Upper lobe of right lung (tissue), 1 donor: Measurements from ENCODE around the gene RTP3. TPM values are rescaled to one million over a fixed set of nuclear protein-coding genes. Genes with fewer than 3 reads are reported as not detected.

Experiments
- ATAC-seq: fragments of 200-7000 bp; cut with Tn5 transposase; one replicate; pipeline ENCODE4 v1.9.1; 2020; ENCODE audit warnings: mild to moderate bottlenecking, moderate library complexity
- DNase-seq: peaks from one replicate; pipeline ENCODE4 v3.0.0-alpha.2; 2020
- H3K27ac ChIP-seq: fragments of 200-600 bp; one replicate; pipeline ENCODE4 v1.8.0; 2022
- H3K27me3 ChIP-seq: fragments of 200-600 bp; one replicate; pipeline ENCODE4 v1.8.0; 2022; ENCODE audit warnings: mild to moderate bottlenecking
- H3K36me3 ChIP-seq: fragments of 200-600 bp; one replicate; pipeline ENCODE4 v1.8.0; 2022
- H3K4me1 ChIP-seq: fragments of 200-600 bp; one replicate; pipeline ENCODE4 v1.8.0; 2022
- H3K4me3 ChIP-seq: fragments of 200-600 bp; one replicate; pipeline ENCODE4 v1.8.0; 2022; ENCODE audit warnings: mild to moderate bottlenecking
- H3K9me3 ChIP-seq: fragments of 200-600 bp; one replicate; pipeline ENCODE4 v1.8.0; 2022
- intact Hi-C: fragments of 100-400 bp; cut with DNase I; formaldehyde crosslinking; loops from one replicate; pipeline ENCODE4 v1.11.0; 2022
- total RNA-seq: library from RNA; stranded (reverse); fragmentation: NEBNext Ultra II Directional; extraction: Animal tissue kit (Norgen Biotek cat#: 25700); gene quantifications from one replicate; pipeline ENCODE4 v1.2.1, GENCODE V29; 2021
- TF ChIP-seq, protein P1 (sequence below): fragments of 200-600 bp; IDR thresholded peaks from one replicate; pipeline ENCODE4 v1.8.0; 2022; ENCODE audit warnings: antibody characterized with exemption
- donor health status: DM: no; HTN: yes; CAD: no; lungs with severe emphysema.

Gene RTP3
- total RNA-seq, 1 donor from 2014 or later: not detected

DNA sequence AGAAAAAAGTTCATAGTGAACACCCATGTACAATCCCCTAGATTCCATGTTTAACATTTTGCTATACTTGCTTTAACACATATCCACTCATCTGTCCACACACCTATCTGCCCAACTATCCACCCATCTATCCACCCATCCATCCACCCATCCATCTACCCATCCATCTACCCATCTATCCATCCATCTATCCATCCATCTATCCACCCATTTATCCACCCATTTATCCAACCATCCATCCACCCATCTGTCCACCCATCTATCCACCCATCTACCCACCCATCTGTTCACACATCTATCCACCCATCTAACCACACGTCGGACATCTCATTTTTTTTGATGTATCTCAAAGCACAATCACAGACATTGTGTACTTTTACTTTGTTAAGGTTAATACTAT lies 25.8 kb downstream of the RTP3 start:
- ATAC-seq: no peak
- TF ChIP-seq, protein P1, sequence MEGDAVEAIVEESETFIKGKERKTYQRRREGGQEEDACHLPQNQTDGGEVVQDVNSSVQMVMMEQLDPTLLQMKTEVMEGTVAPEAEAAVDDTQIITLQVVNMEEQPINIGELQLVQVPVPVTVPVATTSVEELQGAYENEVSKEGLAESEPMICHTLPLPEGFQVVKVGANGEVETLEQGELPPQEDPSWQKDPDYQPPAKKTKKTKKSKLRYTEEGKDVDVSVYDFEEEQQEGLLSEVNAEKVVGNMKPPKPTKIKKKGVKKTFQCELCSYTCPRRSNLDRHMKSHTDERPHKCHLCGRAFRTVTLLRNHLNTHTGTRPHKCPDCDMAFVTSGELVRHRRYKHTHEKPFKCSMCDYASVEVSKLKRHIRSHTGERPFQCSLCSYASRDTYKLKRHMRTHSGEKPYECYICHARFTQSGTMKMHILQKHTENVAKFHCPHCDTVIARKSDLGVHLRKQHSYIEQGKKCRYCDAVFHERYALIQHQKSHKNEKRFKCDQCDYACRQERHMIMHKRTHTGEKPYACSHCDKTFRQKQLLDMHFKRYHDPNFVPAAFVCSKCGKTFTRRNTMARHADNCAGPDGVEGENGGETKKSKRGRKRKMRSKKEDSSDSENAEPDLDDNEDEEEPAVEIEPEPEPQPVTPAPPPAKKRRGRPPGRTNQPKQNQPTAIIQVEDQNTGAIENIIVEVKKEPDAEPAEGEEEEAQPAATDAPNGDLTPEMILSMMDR: no peak
- Histone ChIP-seq H3K9me3 (no peaks in the 10 kb centered on the region), H3K36me3 (no peaks in the 10 kb centered on the region), H3K4me3 (no peak overlapping the region), H3K27me3 (no peaks in the 10 kb centered on the region), H3K4me1 (no peaks in the 10 kb centered on the region), H3K27ac (no peak overlapping the region)
- intact Hi-C loops: no loop called here
- DNase-seq: no peak

DNA sequence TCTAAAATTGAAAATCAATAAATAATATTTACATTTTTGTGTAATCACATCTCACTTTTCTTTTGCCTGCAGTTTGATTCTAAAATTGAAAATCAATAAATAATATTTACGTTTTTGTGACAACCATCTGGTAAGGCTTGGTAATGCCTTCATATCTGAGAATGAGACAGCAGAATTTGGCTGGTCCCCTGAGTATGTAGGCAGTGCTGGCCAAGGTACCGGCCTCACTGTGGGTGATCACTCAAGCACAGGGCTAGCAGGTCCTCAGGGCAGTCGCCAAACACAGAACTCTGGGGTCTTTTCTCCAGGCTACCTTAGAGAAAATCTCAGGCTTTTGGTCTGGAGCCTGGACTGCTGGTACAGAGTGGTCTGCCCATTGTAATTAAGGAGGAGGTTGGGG lies 26.2 kb downstream of the RTP3 start:
- intact Hi-C loops: no loop called here
- Histone ChIP-seq H3K9me3 (no peaks in the 10 kb centered on the region), H3K27me3 (no peaks in the 10 kb centered on the region), H3K4me1 (no peaks in the 10 kb centered on the region), H3K27ac (no peak overlapping the region), H3K36me3 (no peaks in the 10 kb centered on the region), H3K4me3 (no peak overlapping the region)
- TF ChIP-seq, protein P1: no peak
- ATAC-seq: no peak
- no peak for DNase-seq

DNA sequence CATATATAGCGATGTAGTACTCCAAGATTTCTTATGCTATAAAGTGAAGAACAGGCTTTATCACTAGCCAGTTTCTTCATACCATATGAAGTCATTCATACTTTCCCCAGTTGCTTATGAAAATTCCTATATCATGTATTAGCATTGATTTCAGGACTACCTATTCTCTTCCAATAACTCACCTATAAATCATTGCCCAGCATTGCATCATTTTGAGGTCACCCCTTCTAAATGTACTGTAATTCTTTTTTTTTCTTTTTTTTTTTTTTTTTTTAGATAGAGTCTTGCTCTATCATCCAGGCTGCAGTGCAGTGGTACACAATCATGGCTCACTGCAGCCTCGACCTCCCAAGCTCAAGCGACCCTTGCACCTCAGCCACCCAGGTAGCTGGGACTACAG lies 27.1 kb downstream of the RTP3 start:
- no peaks in the 10 kb centered on the region for H3K4me1 ChIP-seq
- H3K27ac ChIP-seq: no peak overlapping the region
- H3K9me3 ChIP-seq: no peaks in the 10 kb centered on the region
- TF ChIP-seq, protein P1: no peak
- H3K27me3 ChIP-seq: no peaks in the 10 kb centered on the region
- intact Hi-C loops: no loop called here
- no peak for ATAC-seq
- DNase-seq: no peak
- H3K36me3 ChIP-seq: no peaks in the 10 kb centered on the region
- no peak overlapping the region for H3K4me3 ChIP-seq

DNA sequence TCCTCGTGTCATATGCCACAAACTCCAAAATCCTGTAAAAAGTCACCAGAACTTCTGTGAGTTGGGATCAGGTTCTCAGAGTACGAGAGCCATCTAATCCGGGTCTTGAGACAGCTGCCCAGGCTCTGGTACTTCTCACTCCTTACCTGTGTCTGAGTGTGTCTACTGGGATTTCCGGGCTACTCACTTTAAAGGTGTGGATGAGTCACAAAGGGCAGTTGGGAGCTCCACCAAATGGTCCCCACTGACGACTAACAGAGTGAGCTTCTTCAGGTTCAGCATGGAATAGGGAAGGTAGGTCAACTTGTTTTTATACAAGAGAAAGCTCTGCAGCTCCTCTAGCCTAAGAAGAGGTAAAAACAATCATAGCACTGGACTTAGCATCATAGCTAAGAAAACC lies 29.5 kb downstream of the RTP3 start:
- intact Hi-C loops: no loop called here
- Histone ChIP-seq H3K27me3 (no peaks in the 10 kb centered on the region), H3K4me3 (no peak overlapping the region), H3K36me3 (no peaks in the 10 kb centered on the region), H3K9me3 (no peaks in the 10 kb centered on the region), H3K4me1 (no peaks in the 10 kb centered on the region), H3K27ac (no peak overlapping the region)
- DNase-seq (no peak), ATAC-seq (no peak)
- TF ChIP-seq, protein P1: no peak

DNA sequence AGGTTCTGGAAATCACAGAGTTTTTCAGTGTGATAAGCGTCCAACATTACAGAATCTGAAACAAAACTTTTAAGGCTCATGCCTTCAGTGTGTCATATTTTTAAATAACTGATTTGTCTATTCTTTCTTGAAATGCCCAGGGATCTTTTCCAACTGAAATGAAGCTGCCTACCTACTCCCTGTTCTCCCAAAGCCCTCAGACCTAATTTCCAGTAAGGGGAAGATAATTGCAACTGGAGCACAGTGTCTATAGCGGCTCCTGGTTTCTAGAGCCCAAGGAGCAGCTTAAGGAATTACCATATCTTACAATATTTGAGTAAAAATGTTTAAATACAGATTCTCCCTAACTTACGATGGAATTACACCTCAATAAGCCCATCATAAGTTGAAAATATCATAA lies 35.3 kb downstream of the RTP3 start:
- intact Hi-C loops: no loop called here
- TF ChIP-seq, protein P1: no peak
- ATAC-seq (no peak), DNase-seq (no peak)
- Histone ChIP-seq H3K4me3 (no peak overlapping the region), H3K27me3 (no peaks in the 10 kb centered on the region), H3K9me3 (no peaks in the 10 kb centered on the region), H3K27ac (no peak overlapping the region), H3K36me3 (no peaks in the 10 kb centered on the region), H3K4me1 (peaks cover 3% of the 10 kb centered on the region)

DNA sequence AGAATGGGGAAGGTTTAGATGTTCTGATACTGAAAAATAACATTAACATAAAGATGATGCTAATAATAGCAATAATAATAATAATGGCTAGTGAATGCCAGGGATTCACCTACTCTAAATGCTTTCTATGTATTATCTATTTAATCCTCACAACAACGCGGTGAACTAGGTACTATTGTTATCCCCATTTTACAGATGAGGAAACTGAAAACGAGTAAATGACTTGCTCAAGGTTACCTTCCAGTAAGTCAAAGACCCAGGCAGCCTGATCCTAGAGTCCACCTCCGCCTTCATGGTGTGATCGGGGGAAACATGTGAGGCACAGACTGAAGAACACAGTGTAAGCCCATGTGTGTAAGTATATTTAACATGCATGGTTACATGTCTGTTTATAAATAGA lies 38.0 kb downstream of the RTP3 start:
- ATAC-seq: no peak

More for the DNA sequence above, 38.0 kb downstream of the RTP3 start:
- TF ChIP-seq, protein P1: no peak
- no peaks in the 10 kb centered on the region for H3K9me3 ChIP-seq
- H3K4me3 ChIP-seq: no peak overlapping the region
- intact Hi-C loops: no loop called here
- H3K27ac ChIP-seq: no peak overlapping the region
- peaks cover 14% of the 10 kb centered on the region for H3K4me1 ChIP-seq
- H3K27me3 ChIP-seq: no peaks in the 10 kb centered on the region
- no peaks in the 10 kb centered on the region for H3K36me3 ChIP-seq
- DNase-seq: no peak
